SK-N-DZ (cell line): ENCODE data around the gene POPDC2.

Source experiments
- DNase-seq: peaks from one replicate; pipeline ENCODE4 v3.0.0-alpha.2; 2015; ENCODE audit warnings: low spot score

POPDC2 gene

DNA sequence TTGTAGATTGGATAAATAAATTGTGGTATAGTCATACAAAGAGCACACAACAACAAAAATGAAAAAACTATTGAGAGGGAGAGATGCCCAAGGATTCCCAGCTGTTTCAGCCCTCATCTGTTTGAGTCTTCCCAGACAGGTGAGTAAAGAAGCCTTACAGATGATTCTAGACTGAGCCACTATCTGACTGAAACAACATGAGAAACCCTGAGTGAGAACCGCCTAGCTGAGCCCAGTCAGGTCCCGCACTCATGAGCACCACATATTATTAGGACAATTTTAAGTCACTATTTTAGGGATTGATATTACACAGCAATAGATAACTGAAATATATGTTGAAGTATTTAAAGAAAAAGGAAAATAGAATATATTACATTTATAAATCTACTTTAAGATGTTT lies 19.0 kb downstream of the POPDC2 start:
- DNase-seq = no peak

DNA sequence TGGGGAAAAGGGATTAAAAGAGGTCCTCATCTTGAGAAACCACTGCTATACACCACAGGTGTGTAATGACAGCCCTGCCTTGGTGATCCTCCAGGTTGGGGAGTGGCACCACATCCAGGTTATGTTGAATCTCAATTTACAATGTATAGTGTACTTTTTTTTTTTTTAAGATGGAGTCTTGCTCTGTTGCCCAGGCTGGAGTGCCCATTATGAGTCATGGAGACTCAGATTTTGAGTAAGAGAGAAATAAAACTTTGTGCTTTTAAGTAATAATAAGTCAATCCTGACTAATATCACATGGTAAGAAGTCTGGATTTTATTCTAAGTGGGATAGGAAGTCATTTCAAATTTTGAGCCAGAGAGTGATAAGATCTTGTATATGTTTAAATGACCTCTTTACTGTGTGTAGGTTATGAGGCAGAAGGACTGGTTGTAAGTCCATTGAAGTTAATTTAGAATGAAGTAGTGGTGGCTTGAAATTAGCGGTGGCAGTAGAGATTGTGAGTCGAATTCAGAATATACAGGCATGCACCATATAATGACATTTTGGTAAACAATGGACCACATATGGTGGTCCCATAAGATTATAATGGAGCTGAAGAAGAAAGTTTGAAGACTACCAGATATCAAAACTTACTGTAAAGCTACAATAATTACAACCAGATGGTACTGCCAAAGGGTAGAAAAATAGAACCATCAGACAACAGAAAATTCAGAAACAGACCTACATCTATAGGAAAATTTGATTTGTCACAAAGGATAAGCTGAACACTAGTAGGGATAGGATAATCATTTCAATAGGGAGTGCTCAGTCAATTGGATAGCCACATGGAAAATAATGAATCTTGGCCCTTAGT lies 20.7 kb downstream of the POPDC2 start:
- no peak for DNase-seq

DNA sequence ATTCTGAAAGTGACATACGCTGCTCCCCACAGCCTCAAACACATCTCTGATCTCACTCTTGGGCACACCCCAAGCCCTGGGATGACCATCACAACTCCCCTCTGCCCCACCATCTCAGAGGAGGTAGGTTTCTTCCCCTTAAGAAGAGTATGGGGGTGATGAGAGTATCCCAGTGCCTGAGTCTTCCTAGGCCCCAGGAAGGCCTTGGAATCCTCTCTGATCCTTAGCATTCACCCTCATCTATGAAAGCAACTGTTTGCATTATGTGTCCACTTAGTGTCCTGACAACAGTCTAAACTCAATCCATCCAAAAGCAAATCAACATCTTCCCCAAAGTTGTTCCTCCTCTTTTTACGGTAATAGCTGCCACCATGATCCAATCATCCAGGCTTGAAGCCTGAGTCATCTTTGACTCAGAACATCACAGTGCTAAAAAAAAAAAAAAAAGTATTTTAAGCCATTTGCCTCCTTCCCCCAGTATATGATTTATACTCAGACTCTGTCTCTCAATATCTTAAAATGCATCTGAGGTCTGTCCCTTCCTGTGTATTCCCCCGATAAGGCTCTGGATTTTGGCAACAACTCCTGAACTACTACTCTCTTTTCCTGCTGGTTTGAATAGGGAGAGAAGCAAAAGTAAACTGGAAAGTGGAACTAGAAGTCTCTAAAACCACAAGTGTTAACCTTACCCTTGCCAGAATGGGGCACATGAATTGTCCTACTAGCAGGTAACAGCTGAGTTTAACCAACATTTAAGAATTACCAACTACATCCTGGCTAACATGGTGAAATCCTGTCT lies 22.5 kb downstream of the POPDC2 start:
- no peak for DNase-seq

DNA sequence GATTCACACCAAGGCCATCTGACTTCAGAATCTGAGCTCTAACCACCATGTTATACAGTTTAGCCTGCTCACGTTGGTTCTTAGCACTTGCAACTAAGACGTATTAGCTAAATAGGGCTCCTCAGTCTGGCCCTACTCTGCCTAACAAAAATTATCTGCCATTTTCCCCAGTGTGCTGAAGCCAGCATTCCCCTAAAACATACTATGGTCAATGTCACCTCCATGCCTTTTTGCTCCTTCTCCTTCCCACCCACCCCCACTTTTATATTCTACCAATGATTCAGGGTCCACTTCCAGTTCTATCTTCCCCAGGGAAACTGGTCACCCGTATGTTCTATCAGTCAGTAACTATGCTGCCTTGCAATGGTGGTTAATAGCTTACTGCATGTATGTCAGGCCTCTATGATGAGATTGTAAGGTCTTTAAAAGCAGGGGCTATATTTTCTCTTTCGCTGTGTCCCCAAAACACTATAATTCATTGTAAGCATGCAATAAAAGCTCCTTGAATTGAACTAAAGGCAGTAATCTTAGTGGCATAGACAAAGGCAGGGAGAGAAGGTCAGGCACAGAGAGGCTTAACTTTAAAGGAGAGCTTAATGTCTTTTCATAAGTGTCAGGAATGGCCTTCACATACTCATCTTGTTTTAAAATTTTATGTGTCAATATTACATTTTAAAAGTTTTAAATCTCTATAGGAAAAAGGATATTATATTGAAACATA lies 23.3 kb downstream of the POPDC2 start:
- DNase-seq = no peak

DNA sequence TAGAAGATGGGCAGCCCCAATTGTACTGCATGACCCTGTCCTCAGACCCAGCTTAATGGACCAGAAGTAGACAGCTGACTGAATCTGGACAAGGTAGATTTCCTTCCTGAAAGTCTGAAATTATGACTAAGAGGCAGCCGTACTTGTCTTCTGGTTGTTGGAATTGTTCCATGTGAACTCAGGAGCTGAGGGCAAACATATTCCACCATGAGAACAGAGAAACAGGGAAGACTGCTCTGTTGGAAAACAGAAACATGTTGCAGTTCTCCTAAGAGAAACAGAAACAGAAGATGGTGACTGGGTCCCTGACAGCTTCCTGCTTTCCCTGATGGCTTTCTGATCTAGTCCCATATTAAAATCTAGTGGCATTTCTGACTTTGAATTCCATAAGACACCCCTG lies 24.1 kb downstream of the POPDC2 start:
- no peak for DNase-seq

DNA sequence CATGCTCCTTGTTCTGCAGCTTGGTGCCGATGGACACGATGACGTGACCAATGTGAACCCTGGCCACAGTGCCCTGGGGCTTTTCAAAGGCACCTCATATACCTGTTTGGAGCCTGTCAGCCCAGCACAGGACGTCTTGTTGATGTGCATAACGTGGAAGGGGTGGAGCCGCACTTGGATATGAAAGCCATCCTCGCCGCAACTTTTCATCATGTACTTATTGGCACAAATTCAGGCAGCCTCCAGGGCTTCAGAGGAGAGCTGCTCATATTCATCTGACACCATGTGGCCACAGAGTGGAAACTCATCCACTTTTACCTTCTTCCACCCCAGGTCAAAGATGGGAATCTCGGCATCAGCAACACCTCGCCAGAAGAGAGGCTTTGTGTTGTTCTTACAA lies 24.7 kb downstream of the POPDC2 start:
- DNase-seq = no peak

DNA sequence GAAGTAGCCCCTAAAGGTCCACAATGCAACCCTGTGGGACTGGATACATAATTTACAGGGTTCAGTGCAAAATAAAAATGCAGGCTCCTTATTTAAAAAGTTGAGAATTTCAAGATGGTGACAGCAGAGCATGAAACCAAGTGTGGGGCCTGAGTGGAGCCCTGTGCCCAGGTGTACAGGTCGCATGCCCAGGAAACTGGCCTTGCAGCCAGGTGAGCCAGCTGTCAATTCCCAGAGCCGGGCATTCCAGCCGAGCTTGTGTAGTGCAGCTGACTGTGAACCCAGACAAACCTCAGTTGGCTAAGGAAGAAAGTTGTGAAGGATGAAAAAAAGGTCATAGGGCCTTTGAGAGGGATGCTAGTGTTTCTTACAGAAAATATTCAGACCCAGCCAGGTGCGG lies 27.6 kb downstream of the POPDC2 start:
- no peak for DNase-seq

DNA sequence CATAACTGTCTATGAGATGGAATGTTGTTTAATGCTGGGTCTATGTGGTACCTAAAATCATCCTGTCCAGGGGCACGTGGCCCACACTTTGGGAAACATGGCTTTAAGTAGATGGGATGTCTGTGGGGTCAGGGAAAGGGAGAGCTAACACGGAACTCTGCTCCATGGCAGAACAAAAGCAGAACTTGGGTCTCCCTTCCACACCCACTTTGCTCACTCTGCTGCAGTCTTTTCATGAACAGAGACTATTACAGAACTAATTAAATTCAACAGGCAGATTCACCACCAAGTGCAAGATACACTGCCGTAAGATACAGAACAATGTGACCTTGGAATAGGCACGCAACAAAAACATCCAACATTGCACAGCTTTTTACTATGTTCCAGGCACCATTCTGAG lies 28.2 kb downstream of the POPDC2 start:
- DNase-seq = no peak

DNA sequence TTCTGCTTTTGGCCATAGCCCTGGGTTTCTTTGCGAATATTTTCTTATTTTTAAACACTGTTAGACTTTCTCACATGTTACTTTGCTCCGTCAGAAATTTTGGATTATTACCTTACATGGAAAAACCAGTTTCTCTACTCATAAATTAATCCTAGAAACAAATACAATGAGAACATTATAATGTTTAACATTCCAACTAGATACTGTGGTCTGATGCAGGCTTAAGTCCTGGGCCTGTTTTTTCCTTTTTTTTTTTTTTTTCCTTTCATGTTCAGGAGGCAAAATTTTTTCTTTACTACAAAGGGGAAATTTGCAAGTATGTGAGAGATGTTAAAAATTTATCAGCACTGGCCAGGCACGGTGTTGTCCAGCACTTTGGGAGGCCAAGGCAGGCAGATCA lies 28.9 kb downstream of the POPDC2 start:
- DNase-seq = no peak

DNA sequence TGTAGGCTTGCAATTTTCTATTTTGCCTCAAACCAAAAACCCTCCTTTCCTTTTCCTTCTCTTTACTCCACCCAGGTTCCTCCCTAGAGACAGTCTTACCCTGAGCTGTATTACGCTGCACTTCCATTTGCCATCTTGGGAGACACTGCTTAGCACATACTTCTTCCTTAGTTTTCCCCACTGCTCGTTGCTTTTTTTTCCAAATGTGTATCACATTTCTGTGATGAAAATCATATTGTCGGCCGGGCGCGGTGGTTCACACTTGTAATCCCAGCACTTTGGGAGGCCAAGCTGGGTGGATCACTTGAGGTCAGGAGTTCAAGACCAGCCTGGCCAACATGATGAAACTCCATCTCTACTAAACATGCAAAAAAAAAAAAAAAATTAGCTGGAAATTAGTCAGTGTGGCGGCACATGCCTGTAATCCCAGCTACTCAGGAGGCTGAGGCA lies 29.5 kb downstream of the POPDC2 start:
- DNase-seq = no peak

DNA sequence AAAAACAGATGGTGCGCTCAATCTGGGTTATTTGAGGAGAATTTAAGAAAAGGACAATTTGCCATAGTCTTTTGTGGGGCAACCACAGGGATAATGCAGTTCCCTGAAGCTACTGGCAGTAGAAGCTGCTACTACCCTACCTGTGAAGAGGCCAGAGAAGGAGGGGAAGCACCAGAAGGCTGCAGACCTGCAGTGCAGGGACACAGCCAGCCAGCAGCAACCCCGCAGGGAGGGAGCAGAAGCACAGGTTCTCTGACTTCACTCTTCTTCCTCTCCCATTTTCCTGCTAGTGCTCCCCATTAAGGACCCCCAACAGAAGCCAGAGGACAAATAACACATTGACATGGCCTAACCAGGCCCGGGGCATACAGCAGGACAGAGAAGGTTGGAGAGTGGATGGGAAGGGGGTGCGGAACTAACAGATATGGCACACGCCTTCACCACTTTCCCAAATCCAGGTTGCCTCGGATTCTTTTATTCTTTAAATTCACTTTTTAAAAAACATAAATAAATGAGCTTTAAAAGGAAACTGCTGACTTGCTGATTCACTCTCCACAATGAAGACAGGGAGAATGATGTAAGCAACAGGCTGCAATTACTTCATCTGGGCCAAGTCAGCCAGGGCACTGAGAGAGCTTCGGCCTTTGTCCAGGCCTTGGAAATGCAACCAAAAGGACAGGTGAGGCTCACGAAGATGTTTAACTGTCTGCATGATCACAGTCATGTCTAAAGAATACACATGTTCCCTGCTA lies 30.1 kb downstream of the POPDC2 start:
- DNase-seq = no peak

DNA sequence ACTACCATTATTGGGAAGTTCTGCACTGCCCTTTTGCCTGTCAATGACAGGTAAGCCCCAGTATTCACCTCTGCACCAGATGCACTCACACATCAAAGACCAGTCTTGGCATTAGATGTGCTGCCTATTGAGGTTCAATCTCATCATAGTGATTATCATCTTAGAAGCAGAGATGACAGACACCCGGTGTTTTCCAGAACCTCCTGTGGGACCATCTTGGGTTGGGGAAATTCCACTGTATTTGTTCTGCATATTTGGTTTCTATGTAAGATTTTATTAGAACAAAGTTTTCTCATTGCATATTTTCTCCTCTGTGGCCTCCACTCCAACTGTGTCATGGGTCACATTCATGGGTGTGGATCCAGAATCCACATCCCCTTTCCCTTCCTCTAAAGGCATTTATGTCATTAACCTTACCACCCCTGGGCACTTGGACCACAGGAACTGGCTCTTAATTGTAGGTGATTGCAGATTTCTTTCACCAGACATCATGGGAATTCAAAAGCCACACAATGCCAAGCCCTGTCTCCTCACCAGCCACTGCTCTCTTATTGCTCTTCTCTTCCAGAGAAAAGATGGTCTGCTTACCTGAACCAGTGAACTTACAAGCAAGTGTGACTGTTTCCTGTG lies 31.5 kb downstream of the POPDC2 start:
- DNase-seq = no peak

DNA sequence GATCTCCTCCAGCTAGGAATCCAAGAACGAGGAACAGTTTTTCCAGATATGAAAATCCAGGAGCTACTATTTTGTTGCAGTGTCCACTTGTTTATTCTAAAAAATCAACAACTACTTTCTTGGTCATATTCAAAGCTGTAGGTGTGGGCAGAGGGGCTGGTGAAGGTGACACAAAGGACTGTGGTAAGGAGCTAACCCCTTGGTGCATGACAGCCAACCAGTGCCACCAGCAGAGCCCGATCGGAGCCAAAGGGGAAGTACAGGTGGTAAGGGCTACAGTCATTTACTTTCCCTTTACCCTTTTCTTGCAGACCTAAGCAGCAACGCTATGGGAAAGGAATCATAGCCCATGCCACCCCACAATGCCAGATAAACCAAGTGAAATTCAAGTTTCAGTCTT lies 32.0 kb downstream of the POPDC2 start:
- no peak for DNase-seq

DNA sequence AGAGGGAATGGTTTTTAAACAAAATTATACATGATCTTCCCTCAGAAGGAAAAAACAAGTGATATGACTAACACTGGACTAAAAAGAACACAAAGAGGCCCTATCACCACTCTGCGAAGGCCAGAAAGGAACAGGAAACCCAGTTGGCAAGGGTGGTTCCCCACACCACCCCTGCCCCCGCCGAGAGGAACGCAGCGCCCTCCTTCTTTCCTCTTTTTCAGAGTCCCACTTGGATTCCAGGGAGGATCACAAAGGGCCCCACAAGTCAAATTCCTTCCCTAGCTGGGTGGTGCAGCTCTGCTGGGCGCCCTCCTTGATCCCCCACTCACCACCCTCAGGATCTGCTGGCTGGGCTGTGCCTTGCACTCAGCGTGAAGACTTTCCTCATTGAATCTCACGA lies 32.9 kb downstream of the POPDC2 start:
- no peak for DNase-seq

DNA sequence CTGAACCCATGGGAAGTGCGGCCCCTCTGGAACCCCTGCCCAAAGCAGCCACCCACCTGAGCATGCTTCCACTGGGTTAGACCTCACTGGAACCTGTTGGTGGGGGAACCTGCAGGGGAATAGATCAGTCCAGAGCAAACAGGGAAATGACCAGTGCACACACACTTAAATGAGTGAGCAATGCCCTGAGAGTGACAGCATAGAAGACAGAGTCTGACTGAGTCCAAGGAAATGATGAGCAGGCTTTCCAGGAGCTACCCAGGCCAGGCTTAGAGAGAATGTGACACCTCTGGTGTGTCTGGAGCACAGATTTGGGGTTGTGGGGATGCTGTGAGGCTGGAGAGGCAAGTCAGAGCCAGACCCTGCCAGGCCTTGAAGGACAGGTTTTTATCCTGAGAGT lies 34.2 kb downstream of the POPDC2 start:
- no peak for DNase-seq

DNA sequence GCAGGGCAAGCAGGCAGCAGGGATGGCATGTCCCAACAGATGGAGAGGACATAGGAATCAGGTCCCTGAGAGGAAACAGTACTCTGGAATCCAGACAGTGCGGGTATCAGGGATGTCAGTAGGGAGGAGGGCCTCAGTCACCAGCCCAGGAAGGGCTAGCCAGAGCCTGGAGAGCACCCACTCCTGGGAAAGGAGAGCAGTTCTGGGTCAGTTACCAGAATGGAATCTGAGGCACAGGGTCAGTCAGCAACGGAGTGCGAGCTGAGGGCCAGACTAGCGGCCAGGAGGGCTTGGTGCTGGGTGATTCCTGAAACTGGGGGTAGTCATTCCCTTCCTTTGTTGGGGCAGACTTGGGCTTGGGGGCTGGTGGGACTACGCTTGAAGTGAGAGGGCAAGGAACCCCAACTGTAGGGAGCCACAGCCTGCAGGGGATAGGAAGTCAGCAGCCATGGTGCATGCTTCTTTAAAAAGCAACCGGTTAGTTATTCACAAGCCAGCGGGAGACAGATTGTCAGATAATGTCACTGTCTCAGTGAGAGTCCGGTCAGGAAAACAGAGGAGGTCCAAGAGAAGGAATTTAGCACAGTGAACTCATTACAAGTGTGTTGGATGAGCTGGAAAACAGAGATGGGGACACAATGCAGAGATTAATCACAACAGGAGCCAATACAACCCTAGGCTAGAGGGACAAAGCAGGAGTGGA lies 34.8 kb downstream of the POPDC2 start:
- DNase-seq = no peak

DNA sequence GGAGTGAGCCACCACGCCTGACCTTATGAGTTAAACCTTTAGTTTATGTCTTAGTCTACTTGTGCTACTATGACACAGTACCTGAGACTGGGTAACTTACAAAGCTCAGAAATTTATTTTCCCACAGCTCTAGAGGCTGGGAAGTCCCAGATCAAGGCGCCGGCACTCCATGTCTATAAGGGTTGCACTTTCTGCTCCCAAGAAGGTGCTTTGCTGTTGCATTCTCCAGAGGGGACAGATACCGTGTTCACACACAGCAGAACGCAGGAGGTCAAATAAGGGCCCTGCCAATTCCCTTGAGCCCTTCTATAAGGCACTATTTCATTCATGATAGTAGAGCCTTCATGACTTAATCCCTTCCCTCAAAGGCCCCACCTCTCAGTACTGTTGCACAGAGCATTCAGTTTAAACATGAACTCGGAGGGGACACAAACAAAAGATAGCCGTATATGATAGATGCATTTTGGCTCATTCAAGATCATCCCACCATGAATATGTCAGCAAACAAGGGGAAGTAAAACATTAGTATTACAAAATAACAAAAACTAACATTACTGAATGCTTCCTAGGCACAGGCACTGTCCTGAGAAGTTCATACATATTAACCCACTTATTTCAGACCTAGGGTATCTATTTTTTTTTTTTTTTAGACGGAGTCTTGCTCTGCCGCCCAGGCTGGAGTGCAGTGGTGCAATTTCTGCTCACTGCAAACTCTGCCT lies 36.2 kb downstream of the POPDC2 start:
- DNase-seq = no peak

DNA sequence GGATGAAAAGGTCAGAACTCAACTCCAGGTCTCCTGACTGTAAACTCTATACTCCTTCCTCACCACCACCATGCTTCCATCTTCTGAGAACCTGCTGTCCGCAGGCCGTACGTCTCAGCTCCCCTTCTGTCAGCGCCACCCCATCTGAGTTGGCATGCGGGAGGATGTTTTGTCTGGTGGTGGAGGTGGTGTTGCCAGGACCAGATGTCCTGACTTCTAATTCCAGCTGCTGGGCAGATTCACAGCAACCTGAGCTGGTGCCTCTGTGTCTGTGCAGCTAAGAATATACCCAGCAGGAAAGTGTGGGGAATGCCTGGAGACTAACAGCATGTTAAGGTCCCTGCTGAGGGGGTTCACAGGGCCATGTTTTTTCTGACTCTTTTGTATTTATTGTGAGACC lies 39.5 kb downstream of the POPDC2 start:
- DNase-seq = no peak

DNA sequence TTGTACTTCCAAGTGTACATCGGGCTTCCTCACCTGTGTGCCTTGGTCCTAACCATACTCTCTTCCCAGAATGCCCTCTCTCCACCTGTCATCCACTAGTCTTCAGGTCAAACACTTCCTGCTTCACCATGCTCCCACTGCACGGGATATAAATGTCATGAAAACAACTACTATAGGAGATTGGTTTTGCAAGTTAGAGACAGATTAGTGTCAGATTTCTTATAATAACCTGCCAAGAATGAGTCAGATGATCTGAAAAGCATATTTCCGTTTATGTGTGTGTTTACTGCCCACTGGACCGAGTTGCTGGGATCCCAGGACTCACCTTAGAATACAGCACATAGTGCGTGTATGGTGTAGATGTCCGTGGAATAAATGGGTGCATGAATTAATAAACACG lies 41.3 kb downstream of the POPDC2 start:
- DNase-seq = no peak

DNA sequence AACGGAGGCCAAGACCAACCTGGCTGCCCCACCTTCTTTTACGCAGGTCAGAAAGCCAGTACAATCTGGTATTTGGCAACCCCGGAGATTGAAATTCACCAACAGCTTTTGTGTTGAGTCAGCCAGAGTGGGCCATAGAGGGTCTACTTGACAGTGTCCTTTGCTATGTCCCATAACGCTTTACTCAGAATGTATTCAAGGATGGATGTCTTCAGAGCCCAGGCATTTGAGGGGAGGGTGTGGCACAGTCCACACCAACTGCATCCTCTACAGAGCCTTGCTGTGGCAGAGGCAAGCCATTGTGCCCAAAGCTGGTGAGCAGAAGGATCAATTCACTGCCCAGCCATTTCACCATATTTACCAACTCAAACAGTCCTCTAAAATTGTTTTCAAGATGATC lies 44.3 kb downstream of the POPDC2 start:
- DNase-seq = no peak
